ENCODE measurements around the gene NTRK2.

NTRK2 gene

DNA sequence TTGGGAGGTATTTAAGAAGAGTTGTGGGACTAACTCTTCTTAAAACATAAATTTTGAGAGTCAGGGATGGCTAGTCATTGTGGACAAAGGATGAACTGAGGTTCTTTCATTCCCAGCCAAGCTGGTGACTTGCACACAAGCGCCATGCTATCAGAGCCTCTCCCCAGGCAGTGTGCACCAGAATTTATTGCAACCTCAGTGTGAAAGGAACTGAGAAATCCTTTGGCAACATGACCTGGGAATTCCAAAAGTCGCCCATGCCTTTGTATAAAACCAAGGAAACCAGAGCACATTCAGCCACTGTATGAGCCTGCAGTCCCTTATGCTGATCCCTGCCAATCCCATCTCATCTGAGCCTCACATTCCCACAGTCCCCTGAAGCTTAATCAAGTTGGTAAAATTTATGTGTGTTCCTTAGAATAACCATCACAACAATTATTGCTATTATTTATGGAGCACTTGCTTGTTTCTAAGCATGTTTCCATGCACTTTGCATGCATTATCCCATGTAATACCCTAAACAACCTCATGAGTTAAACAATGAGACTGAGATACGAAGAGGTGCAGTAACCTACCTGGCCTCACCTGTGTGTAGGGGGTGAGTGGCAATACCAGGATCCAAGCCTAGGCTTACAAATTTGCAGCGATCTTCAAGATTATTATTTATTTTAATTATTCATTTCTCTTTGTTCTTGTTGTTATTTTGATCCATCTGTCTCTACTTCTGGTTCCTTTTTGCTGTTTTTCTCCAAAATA, 116.4 kb downstream of the NTRK2 start:
- DNase-seq: no peak

GRCh38 chr9:84788803-84789462, 119.4 kb downstream of the NTRK2 start:
- no peak for DNase-seq

DNA sequence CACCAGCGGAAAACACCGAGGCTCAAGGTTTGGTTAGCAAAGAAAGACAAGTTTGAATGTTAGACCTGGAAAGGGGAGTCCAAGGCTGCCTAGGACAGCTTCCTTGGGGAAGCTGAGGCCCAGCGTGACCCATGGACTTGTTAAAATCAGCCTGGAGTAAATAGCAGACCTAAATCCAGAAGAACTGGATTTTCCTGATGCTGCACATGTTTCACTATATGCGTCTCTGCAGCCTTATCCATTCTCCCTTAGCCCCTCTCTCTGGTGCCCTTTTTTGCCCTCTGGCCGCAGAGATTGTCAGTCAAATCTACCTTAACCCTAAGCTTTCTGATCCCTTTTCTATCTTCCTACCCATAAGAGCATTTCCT, 119.9 kb downstream of the NTRK2 start:
- DNase-seq: no peak

- DNase-seq: no peak
Observed at GRCh38 chr9:84791643-84792042, 122.1 kb downstream of the NTRK2 start.

GRCh38 chr9:84793251-84793650, 123.7 kb downstream of the NTRK2 start:
- no peak for DNase-seq

DNA sequence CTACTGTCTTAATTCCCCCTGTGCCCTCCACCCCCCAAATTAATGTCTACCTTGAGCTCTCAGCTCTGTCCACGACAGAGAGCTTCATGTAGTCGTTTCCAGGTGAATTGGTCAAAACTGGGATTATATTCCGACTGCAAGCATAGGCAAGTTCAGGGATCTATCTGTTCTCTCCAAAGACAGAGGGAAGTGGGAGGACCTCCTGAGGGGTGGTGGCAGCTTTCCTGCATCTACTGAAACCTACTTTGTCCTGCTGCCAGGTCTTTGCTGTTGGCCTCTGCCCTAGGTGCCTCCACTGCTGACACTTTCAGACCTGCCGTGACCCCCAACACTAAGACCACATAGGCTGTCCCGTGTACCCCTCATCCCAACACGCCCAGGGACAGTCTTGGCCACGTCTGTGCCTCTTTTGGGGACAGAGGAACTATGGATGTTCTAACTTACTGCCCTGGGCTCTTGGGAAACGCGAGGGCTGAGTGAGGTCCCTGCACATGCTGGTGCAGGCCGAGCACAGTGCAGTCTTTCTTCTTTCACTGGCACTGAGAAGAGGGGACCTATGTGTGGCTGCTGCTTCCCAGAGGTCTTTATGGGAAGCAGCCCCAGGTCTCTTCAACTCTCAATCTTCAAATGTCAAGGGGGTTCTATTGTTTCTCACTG, 125.6 kb downstream of the NTRK2 start:
- DNase-seq: no peak

GRCh38 chr9:84796404-84796803, 126.9 kb downstream of the NTRK2 start:
- no peak for DNase-seq

DNA sequence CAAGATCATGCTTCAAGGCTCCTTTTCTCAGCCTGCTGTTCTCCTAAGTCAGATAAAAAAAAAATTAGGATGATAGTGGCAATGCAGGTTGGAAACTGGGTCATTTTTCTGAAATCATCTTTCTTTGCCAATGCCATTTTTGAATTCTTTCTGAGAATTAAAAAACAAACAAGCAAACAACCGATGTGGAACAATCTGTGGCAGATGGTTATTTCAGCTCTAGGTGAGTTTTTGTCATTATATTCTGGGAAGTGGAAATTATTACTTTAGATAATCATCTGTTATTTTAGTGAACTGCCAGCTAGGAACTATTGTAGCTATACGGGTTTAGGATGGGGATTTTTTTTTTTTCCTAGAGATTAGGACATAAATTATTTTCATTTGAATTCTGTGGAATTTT, 129.7 kb downstream of the NTRK2 start:
- DNase-seq: no peak

DNA sequence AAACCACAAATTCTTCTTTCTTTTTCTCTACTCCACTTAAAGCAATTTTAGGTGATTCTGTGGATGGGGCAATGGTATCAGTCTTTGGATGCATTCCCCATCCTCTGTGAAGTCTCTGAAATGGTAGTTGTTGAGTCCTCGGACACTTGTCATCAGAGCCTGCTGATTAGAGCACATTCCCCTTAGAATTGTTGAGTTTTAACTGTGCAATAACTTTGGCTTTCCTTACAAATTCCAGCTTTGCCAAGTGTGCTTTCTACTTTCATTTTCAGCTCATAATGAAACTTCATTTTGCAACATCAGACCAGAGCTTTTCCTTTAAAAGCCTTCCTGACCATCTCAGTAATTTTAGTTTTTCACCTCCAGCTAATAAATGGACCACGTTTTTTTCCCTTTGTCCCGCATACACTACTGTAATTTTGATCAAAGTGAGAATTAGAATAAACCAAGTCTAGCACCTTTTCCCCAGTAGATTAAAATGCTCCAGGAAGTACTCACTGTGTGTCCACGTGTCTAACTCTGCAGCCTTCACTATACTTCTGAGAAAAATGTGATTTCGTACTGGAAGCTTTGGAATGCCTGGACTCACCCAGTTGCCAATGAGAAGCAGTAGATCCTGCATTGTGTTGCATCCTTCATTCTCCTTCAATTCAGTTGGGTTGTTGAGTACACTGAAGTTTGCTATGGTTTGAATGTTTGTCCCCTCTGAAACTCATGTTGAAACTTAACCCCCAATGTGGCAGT, 135.6 kb downstream of the NTRK2 start:
- no peak for DNase-seq

GRCh38 chr9:84807431-84807830, 137.9 kb downstream of the NTRK2 start:
- no peak for DNase-seq

- no peak for DNase-seq
Observed at GRCh38 chr9:84807870-84808390, 138.4 kb downstream of the NTRK2 start.

DNA sequence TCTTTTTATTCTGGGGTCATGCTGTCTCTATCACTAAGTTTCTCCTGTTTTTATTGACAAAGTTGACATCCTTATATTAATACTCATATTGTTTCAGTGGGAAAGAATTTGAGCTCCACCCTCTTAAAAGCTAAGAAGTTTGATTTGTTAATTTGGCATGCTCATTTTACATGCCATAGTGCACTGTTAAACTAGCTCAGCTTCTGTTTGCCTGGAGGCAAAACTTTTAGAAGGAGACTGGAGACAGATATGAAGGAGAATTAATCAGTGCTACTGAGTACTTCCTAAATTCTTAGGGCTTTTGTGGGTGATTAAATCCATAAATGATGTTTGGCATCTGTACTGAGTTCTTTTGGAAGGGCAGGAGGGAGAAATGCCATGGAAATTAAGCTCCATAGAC, 138.9 kb downstream of the NTRK2 start:
- no peak for DNase-seq

- DNase-seq: no peak
Observed at GRCh38 chr9:84811072-84811750, 141.7 kb downstream of the NTRK2 start.

DNA sequence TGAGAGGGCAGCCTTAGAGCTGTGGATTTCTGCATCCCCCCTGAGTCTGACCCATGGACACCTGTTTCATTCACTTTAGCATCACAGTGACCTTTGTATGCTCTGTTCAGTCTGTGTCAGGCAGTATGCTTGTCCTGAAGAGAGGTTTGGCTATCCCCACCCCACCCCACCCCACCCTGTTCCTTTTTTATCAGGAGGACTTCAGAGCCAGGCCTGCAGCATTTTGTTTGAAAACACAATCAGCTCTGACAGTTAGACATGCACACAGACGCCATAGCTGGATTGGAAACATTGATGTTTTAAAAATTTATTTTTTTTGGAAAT, 142.2 kb downstream of the NTRK2 start:
- DNase-seq: no peak

DNA sequence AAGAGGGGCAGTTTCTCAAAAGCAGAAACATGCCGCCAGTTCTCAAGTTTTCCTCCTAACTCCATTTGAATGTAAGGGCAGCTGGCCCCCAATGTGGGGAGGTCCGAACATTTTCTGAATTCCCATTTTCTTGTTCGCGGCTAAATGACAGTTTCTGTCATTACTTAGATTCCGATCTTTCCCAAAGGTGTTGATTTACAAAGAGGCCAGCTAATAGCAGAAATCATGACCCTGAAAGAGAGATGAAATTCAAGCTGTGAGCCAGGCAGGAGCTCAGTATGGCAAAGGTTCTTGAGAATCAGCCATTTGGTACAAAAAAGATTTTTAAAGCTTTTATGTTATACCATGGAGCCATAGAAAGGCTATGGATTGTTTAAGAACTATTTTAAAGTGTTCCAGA, 142.8 kb downstream of the NTRK2 start:
- DNase-seq: no peak

- DNase-seq: no peak
Observed at GRCh38 chr9:84812847-84813246, 143.3 kb downstream of the NTRK2 start.

- DNase-seq: no peak
Observed at GRCh38 chr9:84815554-84815953, 146.0 kb downstream of the NTRK2 start.

DNA sequence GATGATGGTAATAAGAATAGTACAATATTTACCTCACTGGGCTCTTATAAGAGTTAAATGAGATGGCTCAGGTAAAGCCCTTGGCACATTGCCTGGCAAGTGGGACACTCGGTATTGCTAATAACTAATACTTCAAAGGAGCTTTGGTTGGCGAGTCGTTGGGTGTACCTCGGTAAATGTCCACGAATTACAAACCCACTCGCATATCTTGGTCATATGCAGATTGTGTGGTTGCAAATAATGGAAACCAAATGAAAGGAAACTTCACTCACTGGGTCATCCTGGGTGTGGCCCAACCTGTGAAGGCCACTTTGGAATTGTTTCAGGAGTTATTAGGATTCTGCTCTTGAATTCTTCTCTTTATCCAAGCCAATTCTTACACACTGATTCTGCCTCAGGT, 147.5 kb downstream of the NTRK2 start:
- no peak for DNase-seq

DNA sequence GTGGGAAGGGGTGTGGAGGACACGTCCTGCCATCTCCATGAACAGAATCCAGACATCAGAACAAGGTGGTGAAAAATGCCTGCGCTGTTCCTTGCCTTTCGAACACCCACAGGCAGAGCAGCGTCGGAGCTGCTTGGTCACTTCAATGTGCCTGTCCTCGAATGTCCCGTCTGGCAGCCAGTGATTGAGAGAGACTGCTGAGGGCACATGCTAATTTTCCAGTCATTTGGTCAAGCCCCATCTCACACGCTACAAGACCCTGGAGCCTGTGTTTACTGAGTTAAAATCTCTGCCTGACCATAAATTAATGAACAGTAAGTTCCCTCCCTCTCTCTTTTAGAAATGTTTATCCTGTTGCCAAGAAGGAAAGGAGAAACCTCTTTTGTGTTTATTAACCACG, 149.3 kb downstream of the NTRK2 start:
- DNase-seq: no peak

DNA sequence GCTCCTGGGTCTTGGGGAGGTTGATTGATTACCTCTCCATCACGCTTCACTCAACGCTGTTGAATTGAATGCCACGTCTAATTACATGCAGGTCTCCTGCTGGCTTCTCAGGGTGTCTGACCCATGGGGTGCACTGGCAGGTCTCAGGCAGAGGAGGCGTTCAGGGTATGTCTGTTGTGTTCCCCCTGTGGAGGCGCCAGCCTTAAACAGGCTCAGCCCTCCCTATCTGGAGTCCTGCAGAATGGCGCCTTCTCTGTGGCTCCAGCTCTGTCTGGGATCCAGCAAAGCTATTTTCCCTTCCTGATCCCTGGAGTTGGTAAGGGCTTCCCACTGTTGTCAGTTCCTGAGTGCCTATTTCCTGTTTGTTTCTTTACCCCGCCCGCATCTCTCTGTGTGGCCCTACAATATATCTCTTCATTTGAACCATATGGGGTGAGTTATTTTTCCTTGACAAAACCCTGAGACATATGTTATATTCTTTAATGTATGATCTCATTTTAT, 150.0 kb downstream of the NTRK2 start:
- no peak for DNase-seq

GRCh38 chr9:84821431-84821830, 151.9 kb downstream of the NTRK2 start:
- no peak for DNase-seq

GRCh38 chr9:84822589-84823233, 153.2 kb downstream of the NTRK2 start:
- no peak for DNase-seq
